ENCODE results near the gene GPRIN3. TPM values are rescaled to one million over a fixed set of nuclear protein-coding genes. Genes with fewer than 3 reads are reported as not detected.

GPRIN3 gene
- total and polyA plus RNA-seq, 2 experiments from 2014 or later, result 0.74 to 3.2 TPM

DNA sequence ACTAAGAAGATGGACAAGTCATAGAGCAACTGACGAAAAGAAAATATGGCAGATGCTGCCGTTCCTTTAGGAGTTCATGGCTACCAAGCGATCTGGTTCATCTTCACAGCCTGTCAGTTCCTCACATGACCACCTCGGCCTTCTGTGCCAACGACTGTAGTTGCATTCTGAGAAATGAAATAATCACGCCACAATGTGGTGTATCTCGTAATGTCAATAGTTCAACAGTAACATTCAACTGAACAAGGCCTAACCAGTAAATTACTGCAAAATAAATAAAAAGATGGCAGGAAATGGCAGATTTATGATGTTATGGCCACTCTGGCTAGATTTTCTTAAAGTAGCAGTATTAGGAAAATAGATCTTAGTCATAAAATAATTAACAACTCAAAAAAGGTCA is 4.4 kb downstream of the GPRIN3 start (continued):
- TF ChIP-seq, protein P1, sequence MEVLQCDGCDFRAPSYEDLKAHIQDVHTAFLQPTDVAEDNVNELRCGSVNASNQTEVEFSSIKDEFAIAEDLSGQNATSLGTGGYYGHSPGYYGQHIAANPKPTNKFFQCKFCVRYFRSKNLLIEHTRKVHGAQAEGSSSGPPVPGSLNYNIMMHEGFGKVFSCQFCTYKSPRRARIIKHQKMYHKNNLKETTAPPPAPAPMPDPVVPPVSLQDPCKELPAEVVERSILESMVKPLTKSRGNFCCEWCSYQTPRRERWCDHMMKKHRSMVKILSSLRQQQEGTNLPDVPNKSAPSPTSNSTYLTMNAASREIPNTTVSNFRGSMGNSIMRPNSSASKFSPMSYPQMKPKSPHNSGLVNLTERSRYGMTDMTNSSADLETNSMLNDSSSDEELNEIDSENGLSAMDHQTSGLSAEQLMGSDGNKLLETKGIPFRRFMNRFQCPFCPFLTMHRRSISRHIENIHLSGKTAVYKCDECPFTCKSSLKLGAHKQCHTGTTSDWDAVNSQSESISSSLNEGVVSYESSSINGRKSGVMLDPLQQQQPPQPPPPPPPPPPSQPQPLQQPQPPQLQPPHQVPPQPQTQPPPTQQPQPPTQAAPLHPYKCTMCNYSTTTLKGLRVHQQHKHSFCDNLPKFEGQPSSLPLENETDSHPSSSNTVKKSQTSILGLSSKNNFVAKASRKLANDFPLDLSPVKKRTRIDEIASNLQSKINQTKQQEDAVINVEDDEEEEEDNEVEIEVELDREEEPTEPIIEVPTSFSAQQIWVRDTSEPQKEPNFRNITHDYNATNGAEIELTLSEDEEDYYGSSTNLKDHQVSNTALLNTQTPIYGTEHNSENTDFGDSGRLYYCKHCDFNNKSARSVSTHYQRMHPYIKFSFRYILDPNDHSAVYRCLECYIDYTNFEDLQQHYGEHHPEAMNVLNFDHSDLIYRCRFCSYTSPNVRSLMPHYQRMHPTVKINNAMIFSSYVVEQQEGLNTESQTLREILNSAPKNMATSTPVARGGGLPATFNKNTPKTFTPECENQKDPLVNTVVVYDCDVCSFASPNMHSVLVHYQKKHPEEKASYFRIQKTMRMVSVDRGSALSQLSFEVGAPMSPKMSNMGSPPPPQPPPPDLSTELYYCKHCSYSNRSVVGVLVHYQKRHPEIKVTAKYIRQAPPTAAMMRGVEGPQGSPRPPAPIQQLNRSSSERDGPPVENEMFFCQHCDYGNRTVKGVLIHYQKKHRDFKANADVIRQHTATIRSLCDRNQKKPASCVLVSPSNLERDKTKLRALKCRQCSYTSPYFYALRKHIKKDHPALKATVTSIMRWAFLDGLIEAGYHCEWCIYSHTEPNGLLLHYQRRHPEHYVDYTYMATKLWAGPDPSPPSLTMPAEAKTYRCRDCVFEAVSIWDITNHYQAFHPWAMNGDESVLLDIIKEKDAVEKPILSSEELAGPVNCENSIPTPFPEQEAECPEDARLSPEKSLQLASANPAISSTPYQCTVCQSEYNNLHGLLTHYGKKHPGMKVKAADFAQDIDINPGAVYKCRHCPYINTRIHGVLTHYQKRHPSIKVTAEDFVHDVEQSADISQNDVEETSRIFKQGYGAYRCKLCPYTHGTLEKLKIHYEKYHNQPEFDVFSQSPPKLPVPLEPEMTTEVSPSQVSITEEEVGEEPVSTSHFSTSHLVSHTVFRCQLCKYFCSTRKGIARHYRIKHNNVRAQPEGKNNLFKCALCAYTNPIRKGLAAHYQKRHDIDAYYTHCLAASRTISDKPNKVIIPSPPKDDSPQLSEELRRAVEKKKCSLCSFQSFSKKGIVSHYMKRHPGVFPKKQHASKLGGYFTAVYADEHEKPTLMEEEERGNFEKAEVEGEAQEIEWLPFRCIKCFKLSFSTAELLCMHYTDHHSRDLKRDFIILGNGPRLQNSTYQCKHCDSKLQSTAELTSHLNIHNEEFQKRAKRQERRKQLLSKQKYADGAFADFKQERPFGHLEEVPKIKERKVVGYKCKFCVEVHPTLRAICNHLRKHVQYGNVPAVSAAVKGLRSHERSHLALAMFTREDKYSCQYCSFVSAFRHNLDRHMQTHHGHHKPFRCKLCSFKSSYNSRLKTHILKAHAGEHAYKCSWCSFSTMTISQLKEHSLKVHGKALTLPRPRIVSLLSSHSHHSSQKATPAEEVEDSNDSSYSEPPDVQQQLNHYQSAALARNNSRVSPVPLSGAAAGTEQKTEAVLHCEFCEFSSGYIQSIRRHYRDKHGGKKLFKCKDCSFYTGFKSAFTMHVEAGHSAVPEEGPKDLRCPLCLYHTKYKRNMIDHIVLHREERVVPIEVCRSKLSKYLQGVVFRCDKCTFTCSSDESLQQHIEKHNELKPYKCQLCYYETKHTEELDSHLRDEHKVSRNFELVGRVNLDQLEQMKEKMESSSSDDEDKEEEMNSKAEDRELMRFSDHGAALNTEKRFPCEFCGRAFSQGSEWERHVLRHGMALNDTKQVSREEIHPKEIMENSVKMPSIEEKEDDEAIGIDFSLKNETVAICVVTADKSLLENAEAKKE (CRISPR knock-in tag; IDR thresholded peaks at IDR 0.05), result no peak
- TF ChIP-seq ZNF114 (CRISPR knock-in tag; IDR thresholded peaks at IDR 0.05) (no peak), POLR2AphosphoS5 (IDR thresholded peaks at IDR 0.05; ENCODE audit: low read depth) (no peak), EZH2 (IDR thresholded peaks at IDR 0.05; ENCODE audit: low read depth, unreplicated experiment) (no peak), EZH2phosphoT487 (IDR thresholded peaks at IDR 0.05; ENCODE audit: unreplicated experiment) (no peak), NANOG (IDR thresholded peaks at IDR 0.05; ENCODE audit: borderline replicate concordance) (no peak), CREB1 (CRISPR knock-in tag; IDR thresholded peaks at IDR 0.05; ENCODE audit: low read depth) (no peak)
- TF ChIP-seq, protein P2, sequence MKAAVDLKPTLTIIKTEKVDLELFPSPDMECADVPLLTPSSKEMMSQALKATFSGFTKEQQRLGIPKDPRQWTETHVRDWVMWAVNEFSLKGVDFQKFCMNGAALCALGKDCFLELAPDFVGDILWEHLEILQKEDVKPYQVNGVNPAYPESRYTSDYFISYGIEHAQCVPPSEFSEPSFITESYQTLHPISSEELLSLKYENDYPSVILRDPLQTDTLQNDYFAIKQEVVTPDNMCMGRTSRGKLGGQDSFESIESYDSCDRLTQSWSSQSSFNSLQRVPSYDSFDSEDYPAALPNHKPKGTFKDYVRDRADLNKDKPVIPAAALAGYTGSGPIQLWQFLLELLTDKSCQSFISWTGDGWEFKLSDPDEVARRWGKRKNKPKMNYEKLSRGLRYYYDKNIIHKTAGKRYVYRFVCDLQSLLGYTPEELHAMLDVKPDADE (IDR thresholded peaks at IDR 0.05), result no peak

DNA sequence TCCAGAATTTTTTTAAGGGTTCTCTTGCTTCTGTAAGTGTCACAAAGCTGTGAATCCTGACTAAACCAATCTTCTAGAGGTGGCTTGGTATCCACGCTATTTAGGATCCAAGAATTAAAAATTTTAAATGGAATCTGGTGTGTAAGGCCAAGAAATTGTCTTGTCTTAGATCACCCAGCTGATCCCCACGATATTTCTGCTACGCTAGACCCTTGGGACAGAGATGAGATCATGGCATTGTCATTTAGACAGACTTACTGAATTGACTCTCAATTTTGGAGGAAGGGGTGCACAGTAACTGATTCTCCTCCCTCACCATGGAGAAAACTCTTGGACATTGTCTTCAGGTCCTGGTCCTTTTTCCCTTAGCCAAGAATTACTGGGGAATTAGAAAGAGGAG is 5.7 kb downstream of the GPRIN3 start:
- ATAC-seq (no peak), DNase-seq (ENCODE audit: low spot score) (no peak)
- Mint-ChIP-seq H3K4me1 (peaks cover 31% of the 10 kb centered on the region), H3K36me3 (ENCODE audit: low read depth) (no peaks in the 10 kb centered on the region), H3K4me3 (no peak overlapping the region), H3K27me3 (ENCODE audit: insufficient read depth, low read depth, poor library complexity) (peaks cover 9% of the 10 kb centered on the region), H3K9me3 (no peaks in the 10 kb centered on the region), H3K27ac (no peak overlapping the region)
- Histone ChIP-seq H4K20me1 (replicated peaks; ENCODE audit: insufficient read depth) (no peaks in the 10 kb centered on the region), H3K27ac (ENCODE audit: low read depth) (no peak overlapping the region), H3K9me2 (ENCODE audit: insufficient read depth) (no peaks in the 10 kb centered on the region), H3K4me2 (no peak overlapping the region), H2AFZ (no peak overlapping the region), H3K79me2 (replicated peaks; ENCODE audit: insufficient read depth) (no peaks in the 10 kb centered on the region), H3F3A (replicated peaks; ENCODE audit: low read depth) (no peaks in the 10 kb centered on the region), H3K4me3 (no peak overlapping the region), H3K36me3 (ENCODE audit: insufficient read depth) (no peaks in the 10 kb centered on the region), H3K4me1 (ENCODE audit: insufficient read depth) (peaks cover 9% of the 10 kb centered on the region), H3K27me3 (ENCODE audit: insufficient read depth) (peaks cover 11% of the 10 kb centered on the region)
- TF ChIP-seq, protein P1 (CRISPR knock-in tag; IDR thresholded peaks at IDR 0.05), result no peak
- TF ChIP-seq ZNF114 (CRISPR knock-in tag; IDR thresholded peaks at IDR 0.05), result no peak
- TF ChIP-seq ZNF331 (CRISPR knock-in tag; IDR thresholded peaks at IDR 0.05; ENCODE audit: low read depth), result no peak

Measured in GM23338 (cell line).